ENCODE results near the gene EGR2.
A peak's percentile ranks its signal among the peaks of the same experiment; 100 is the strongest.

The EGR2 gene

DNA sequence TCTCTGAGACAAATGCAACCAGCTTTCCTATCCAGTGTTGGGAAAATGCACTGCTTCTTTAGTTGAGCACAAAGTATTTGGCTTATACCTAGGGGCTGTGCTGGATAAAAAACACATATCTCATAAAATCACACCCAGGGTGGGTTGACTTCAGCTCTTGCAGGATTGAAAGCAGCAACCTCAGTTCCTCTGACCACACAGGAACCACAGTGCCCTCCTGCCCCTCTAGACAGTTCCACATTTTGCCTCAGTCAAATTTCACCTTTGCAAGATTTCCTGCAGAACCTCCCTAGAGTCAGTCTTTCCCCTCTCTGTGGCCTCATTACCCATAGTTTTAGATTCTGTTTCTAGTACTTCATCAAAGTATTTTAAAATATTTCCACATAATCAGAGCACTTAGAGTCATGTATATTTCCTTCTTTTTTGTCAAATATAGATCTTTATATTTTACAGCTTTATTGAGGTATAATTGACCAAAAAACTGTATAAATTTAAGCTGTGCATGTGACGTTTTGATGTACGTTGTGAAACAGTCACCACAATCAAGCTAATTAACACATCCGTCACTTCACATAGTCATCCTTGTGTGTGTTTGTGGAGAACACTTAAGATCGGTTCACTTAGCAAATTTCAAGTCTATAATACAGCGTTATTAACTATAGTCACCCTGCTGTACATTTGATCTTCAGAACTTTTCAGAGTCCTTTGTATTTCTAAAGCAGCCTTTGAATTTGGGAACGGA lies 37.0 kb upstream of the EGR2 start:
- no peaks in the 10 kb centered on the region for H3K4me1 ChIP-seq (ENCODE audit: insufficient read depth, low read length)
- no peak for TF ChIP-seq EZH2 (IDR thresholded peaks at IDR 0.05; ENCODE audit: borderline replicate concordance, low read depth, low read length, severe bottlenecking)
- TF ChIP-seq CTCF (IDR thresholded peaks at IDR 0.05; ENCODE audit: borderline replicate concordance, extremely low read depth, low read length, poor library complexity, severe bottlenecking) = no peak
- no peak overlapping the region for H3K9ac ChIP-seq (ENCODE audit: low read depth, low read length)
- no peak for DNase-seq
- H3K79me2 ChIP-seq (ENCODE audit: insufficient read depth, low read length) = no peaks in the 10 kb centered on the region
- H3K9me3 ChIP-seq (ENCODE audit: insufficient read depth, low read length, severe bottlenecking) = no peaks in the 10 kb centered on the region
- H4K20me1 ChIP-seq (ENCODE audit: insufficient read depth, low read length) = no peaks in the 10 kb centered on the region
- no peak overlapping the region for H2AFZ ChIP-seq (ENCODE audit: low read depth, low read length)
- H3K27me3 ChIP-seq (ENCODE audit: insufficient read depth, low read length, poor library complexity) = no peaks in the 10 kb centered on the region
- no peak overlapping the region for H3K4me2 ChIP-seq (ENCODE audit: insufficient read depth, low read length)
- no peak for ATAC-seq (ENCODE audit: insufficient read depth, low read depth)
- no peak overlapping the region for H3K4me3 ChIP-seq (ENCODE audit: low read depth in 1 of 2, low read length in 2 of 2)
- no peak overlapping the region for H3K27ac ChIP-seq (ENCODE audit: low read length)
- no peaks in the 10 kb centered on the region for H3K36me3 ChIP-seq (ENCODE audit: insufficient read depth, low read length)

DNA sequence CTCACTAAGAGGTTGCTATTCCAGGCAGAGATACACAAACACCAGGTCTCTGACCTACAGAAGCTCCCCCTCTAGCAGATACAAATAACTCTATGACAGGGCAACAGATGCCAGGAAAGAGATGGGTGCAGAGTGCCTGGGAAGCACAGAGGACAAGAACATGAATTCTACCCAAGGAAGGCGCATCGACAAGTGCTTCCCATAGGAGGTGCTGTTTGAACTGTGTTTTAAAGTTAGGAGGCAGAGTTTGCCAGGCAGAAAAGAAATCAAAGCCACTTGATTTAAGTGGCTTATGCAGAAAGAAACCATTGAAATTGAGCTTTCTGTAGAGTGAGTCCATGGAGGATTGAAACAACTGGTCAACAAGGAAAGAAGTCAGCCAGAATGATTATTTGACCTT lies 35.3 kb upstream of the EGR2 start:
- Histone ChIP-seq H3K27ac (ENCODE audit: low read length) (no peak overlapping the region), H3K9ac (ENCODE audit: low read depth, low read length) (no peak overlapping the region), H4K20me1 (ENCODE audit: insufficient read depth, low read length) (no peaks in the 10 kb centered on the region), H3K4me2 (ENCODE audit: insufficient read depth, low read length) (no peak overlapping the region), H3K4me3 (ENCODE audit: low read depth in 1 of 2, low read length in 2 of 2) (no peak overlapping the region), H3K9me3 (ENCODE audit: insufficient read depth, low read length, severe bottlenecking) (peaks cover 2% of the 10 kb centered on the region), H2AFZ (ENCODE audit: low read depth, low read length) (no peak overlapping the region), H3K36me3 (ENCODE audit: insufficient read depth, low read length) (no peaks in the 10 kb centered on the region), H3K27me3 (ENCODE audit: insufficient read depth, low read length, poor library complexity) (no peaks in the 10 kb centered on the region), H3K79me2 (ENCODE audit: insufficient read depth, low read length) (no peaks in the 10 kb centered on the region), H3K4me1 (ENCODE audit: insufficient read depth, low read length) (no peaks in the 10 kb centered on the region)
- no peak for DNase-seq
- no peak for TF ChIP-seq EZH2 (IDR thresholded peaks at IDR 0.05; ENCODE audit: borderline replicate concordance, low read depth, low read length, severe bottlenecking)
- TF ChIP-seq CTCF (IDR thresholded peaks at IDR 0.05; ENCODE audit: borderline replicate concordance, extremely low read depth, low read length, poor library complexity, severe bottlenecking) = peak; percentile 57
- ATAC-seq (ENCODE audit: insufficient read depth, low read depth) = no peak

DNA sequence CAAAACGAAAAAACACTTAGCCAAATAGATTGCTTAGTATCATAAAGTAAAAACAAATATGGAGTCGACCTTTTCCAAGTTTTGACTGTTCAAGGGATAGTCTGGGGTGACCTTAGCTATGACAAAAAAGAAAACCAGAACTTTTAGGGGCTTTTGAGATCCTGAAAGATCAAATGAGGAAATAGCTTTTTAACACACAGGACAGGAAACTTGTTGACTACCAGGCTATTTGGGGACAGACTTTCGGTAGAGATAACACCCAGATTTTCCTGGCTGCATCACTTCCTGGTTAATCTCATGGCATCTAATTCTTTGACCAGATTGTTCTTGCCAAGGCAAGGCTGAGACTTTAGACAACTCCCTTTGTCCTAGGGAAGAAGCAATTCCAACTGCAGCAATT lies 34.5 kb upstream of the EGR2 start:
- Histone ChIP-seq H3K9ac (ENCODE audit: low read depth, low read length) (no peak overlapping the region), H2AFZ (ENCODE audit: low read depth, low read length) (no peak overlapping the region), H3K27me3 (ENCODE audit: insufficient read depth, low read length, poor library complexity) (no peaks in the 10 kb centered on the region), H3K9me3 (ENCODE audit: insufficient read depth, low read length, severe bottlenecking) (peaks cover 2% of the 10 kb centered on the region), H3K4me2 (ENCODE audit: insufficient read depth, low read length) (no peak overlapping the region), H3K36me3 (ENCODE audit: insufficient read depth, low read length) (no peaks in the 10 kb centered on the region), H3K79me2 (ENCODE audit: insufficient read depth, low read length) (no peaks in the 10 kb centered on the region), H3K27ac (ENCODE audit: low read length) (no peak overlapping the region), H3K4me3 (ENCODE audit: low read depth in 1 of 2, low read length in 2 of 2) (no peak overlapping the region), H4K20me1 (ENCODE audit: insufficient read depth, low read length) (no peaks in the 10 kb centered on the region), H3K4me1 (ENCODE audit: insufficient read depth, low read length) (no peaks in the 10 kb centered on the region)
- ATAC-seq (ENCODE audit: insufficient read depth, low read depth) (no peak), DNase-seq (no peak)
- TF ChIP-seq EZH2 (IDR thresholded peaks at IDR 0.05; ENCODE audit: borderline replicate concordance, low read depth, low read length, severe bottlenecking) (no peak), CTCF (IDR thresholded peaks at IDR 0.05; ENCODE audit: borderline replicate concordance, extremely low read depth, low read length, poor library complexity, severe bottlenecking) (no peak)
